Right atrium auricular region (tissue), 2 donors: Measurements from ENCODE around the gene MTCH1. TPM values are rescaled to one million over a fixed set of nuclear protein-coding genes. Genes with fewer than 3 reads are reported as not detected.
A peak's percentile ranks its signal among the peaks of the same experiment; 100 is the strongest.

Experiments
- DNase-seq: peaks from one replicate; pipeline ENCODE4 v3.0.0-alpha.2; 2019; ENCODE audit warnings: low spot score
- H3K27ac ChIP-seq, 2 donors: fragments of 200-600 bp; sonication (generic); 1 replicate in 1 of 2; 2 replicates in 1 of 2; pipeline ENCODE4 v1.5.1; 2016 to 2019
- H3K27me3 ChIP-seq, 2 donors: fragments of 200-600 bp; sonication (generic); one replicate each; pipeline versions ENCODE4 v1.5.1 to v1.6.0; 2017 to 2019
- H3K36me3 ChIP-seq: fragments of 200-600 bp; sonication (generic); one replicate; pipeline ENCODE4 v1.5.1; 2016
- H3K4me1 ChIP-seq, 2 donors: fragments of 200-600 bp; sonication (generic); one replicate each; pipeline versions ENCODE4 v1.5.1 to v1.6.0; 2017 to 2019
- H3K4me3 ChIP-seq, 2 donors: fragments of 200-600 bp; sonication (generic); 1 replicate in 1 of 2; 2 replicates in 1 of 2; pipeline ENCODE4 v1.5.1; 2017 to 2019; ENCODE audit warnings: mild to moderate bottlenecking in 1 of 2, moderate library complexity in 1 of 2
- H3K9me3 ChIP-seq, 2 donors: fragments of 200-600 bp; sonication (generic); one replicate each; pipeline ENCODE4 v1.5.1; 2019
- CTCF ChIP-seq, 2 donors: fragments of 200-600 bp; sonication (generic); IDR thresholded peaks; one replicate each; pipeline ENCODE4 v1.5.1; 2019; ENCODE audit warnings: antibody characterized with exemption in 2 of 2
- total RNA-seq, 2 donors: library from RNA; depleted of rRNA; stranded (reverse); fragments of >200 nt; gene quantifications; one replicate each; pipeline ENCODE4 v1.1.0, GENCODE V29; 2016

The MTCH1 gene
- total RNA-seq, 2 donors from 2014 or later = 155 to 259 TPM

- H3K36me3 ChIP-seq = peaks cover 92% of the 10 kb centered on the region
- peaks cover 0 to 72% of the 10 kb centered on the region in 2 donors for H3K4me1 ChIP-seq
- no peak for DNase-seq
- H3K27ac ChIP-seq = peak overlapping the region; percentile 56 to 70
- H3K9me3 ChIP-seq = no peaks in the 10 kb centered on the region
- no peak for TF ChIP-seq CTCF (IDR thresholded peaks at IDR 0.05)
- H3K27me3 ChIP-seq = no peaks in the 10 kb centered on the region
- no peak overlapping the region for H3K4me3 ChIP-seq
Measured at GRCh38 chr6:36970892-36971842, 14.8 kb downstream of the MTCH1 start.

GRCh38 chr6:36969988-36970891 is 15.8 kb downstream of the MTCH1 start:
- no peaks in the 10 kb centered on the region for H3K27me3 ChIP-seq
- no peak overlapping the region for H3K4me3 ChIP-seq
- H3K27ac ChIP-seq = peak overlapping the region; percentile 56 to 70
- H3K4me1 ChIP-seq = peaks cover 0 to 64% of the 10 kb centered on the region in 2 donors
- no peak for TF ChIP-seq CTCF (IDR thresholded peaks at IDR 0.05)
- no peak for DNase-seq
- peaks cover 82% of the 10 kb centered on the region for H3K36me3 ChIP-seq
- H3K9me3 ChIP-seq = no peaks in the 10 kb centered on the region

- no peak for DNase-seq
- no peak overlapping the region for H3K4me3 ChIP-seq
- H3K27ac ChIP-seq = peak overlapping the region in 1 of 2 donors; percentile 35
- no peaks in the 10 kb centered on the region for H3K27me3 ChIP-seq
- peaks cover 0 to 67% of the 10 kb centered on the region in 2 donors for H3K4me1 ChIP-seq
- peaks cover 73% of the 10 kb centered on the region for H3K36me3 ChIP-seq
- H3K9me3 ChIP-seq = no peaks in the 10 kb centered on the region
- TF ChIP-seq CTCF (IDR thresholded peaks at IDR 0.05) = no peak
Measured at GRCh38 chr6:36969240-36969691, 16.7 kb downstream of the MTCH1 start.

- Histone ChIP-seq H3K36me3 (peaks cover 65% of the 10 kb centered on the region), H3K9me3 (no peaks in the 10 kb centered on the region), H3K27ac (peak overlapping the region; percentile 19 to 35), H3K4me3 (no peak overlapping the region), H3K27me3 (no peaks in the 10 kb centered on the region), H3K4me1 (peaks cover 0 to 67% of the 10 kb centered on the region in 2 donors)
- DNase-seq = peak; percentile 73
- TF ChIP-seq CTCF (IDR thresholded peaks at IDR 0.05) = no peak
Measured at GRCh38 chr6:36968266-36968977, 17.6 kb downstream of the MTCH1 start.

GRCh38 chr6:36967757-36968156 is 18.2 kb downstream of the MTCH1 start:
- H3K27me3 ChIP-seq = no peaks in the 10 kb centered on the region
- H3K9me3 ChIP-seq = no peaks in the 10 kb centered on the region
- H3K4me3 ChIP-seq = no peak overlapping the region
- peak overlapping the region; percentile 20 for H3K27ac ChIP-seq
- peaks cover 59% of the 10 kb centered on the region for H3K36me3 ChIP-seq
- no peak for DNase-seq
- H3K4me1 ChIP-seq = peaks cover 0 to 63% of the 10 kb centered on the region in 2 donors
- no peak for TF ChIP-seq CTCF (IDR thresholded peaks at IDR 0.05)
